HEK293 (cell line): ENCODE measurements around the gene DRAP1.

ENCODE experiments used
- CTCF ChIA-PET: fragments of 350-600 bp; formaldehyde crosslinking; extraction: SDS; loops from one replicate; lab custom pipeline; 2021; ENCODE audit warnings: antibody characterized with exemption; lab: Yijun Ruan, JAX
- POLR2A ChIA-PET: fragments of 300-600 bp; formaldehyde crosslinking; extraction: SDS; loops from one replicate; lab custom pipeline; 2020; ENCODE audit warnings: antibody characterized with exemption, inconsistent platforms; lab: Yijun Ruan, JAX
- H3K27ac ChIP-seq: fragments of 200-500 bp; sonication (Bioruptor generic); 2 replicates; pipeline ENCODE4 v1.5.1; 2014; ENCODE audit warnings: low read depth, low read length, control low read depth, inconsistent platforms; ENCODE audit errors: extremely low read depth
- H3K36me3 ChIP-seq, 2 experiments: fragments of 200-500 bp in 1 of 2; sonication (Bioruptor generic) in 1 of 2; 1 replicate in 1 of 2; 2 replicates in 1 of 2; pipeline ENCODE4 v1.5.1; 2014 to 2017; ENCODE audit warnings: inconsistent platforms in 2 of 2, low read length in 2 of 2; ENCODE audit not compliant: control insufficient read depth in 2 of 2, insufficient read depth in 1 of 2
- H3K4me1 ChIP-seq: fragments of 200-500 bp; sonication (Bioruptor generic); 2 replicates; pipeline ENCODE4 v1.5.1; 2014; ENCODE audit warnings: mild to moderate bottlenecking, low read length, inconsistent platforms; ENCODE audit not compliant: control insufficient read depth, insufficient read depth
- H3K4me3 ChIP-seq: 2 replicates; pipeline ENCODE4 v1.5.1; 2011; ENCODE audit warnings: low read depth, mild to moderate bottlenecking, control low read depth, low read length, moderate library complexity
- H3K9me3 ChIP-seq: fragments of 200-500 bp; sonication (Bioruptor generic); 2 replicates; pipeline ENCODE4 v1.5.1; 2014; ENCODE audit warnings: low read depth, low read length, inconsistent platforms; ENCODE audit not compliant: control insufficient read depth, insufficient read depth
- CTCF ChIP-seq: fragments of 450-650 bp; formaldehyde crosslinking; IDR thresholded peaks from 2 replicates; pipeline ENCODE4 v1.5.1; 2016; ENCODE audit warnings: missing biosample characterization, missing genetic modification characterization
- ELK4 ChIP-seq: IDR thresholded peaks from 2 replicates; pipeline ENCODE4 v1.6.1; 2011; ENCODE audit warnings: mild to moderate bottlenecking, low read depth, low read length, borderline replicate concordance
- GLIS1 ChIP-seq: fragments of 450-650 bp; formaldehyde crosslinking; IDR thresholded peaks from 2 replicates; pipeline ENCODE4 v1.5.1; 2016; ENCODE audit warnings: missing biosample characterization, missing genetic modification characterization
- HOXC10 ChIP-seq: sonication (generic); formaldehyde crosslinking; IDR thresholded peaks from 2 replicates; pipeline ENCODE4 v1.8.1; 2023; ENCODE audit warnings: mild to moderate bottlenecking, missing genetic modification reagents
- OSR2 ChIP-seq: fragments of 450-650 bp; formaldehyde crosslinking; IDR thresholded peaks from 2 replicates; pipeline ENCODE4 v1.5.1; 2016; ENCODE audit warnings: missing biosample characterization, missing genetic modification characterization
- PATZ1 ChIP-seq: fragments of 450-650 bp; formaldehyde crosslinking; IDR thresholded peaks from 2 replicates; pipeline ENCODE4 v1.5.1; 2016; ENCODE audit warnings: missing biosample characterization, missing genetic modification characterization
- SP3 ChIP-seq: fragments of 450-650 bp; formaldehyde crosslinking; IDR thresholded peaks from 2 replicates; pipeline ENCODE4 v1.5.1; 2016; ENCODE audit warnings: missing biosample characterization, missing genetic modification characterization
- SP7 ChIP-seq: fragments of 450-650 bp; formaldehyde crosslinking; IDR thresholded peaks from 2 replicates; pipeline ENCODE4 v1.5.1; 2016; ENCODE audit warnings: missing biosample characterization, missing genetic modification characterization
- YY1 ChIP-seq: fragments of 450-650 bp; formaldehyde crosslinking; IDR thresholded peaks from 2 replicates; pipeline ENCODE4 v1.5.1; 2018; ENCODE audit warnings: missing biosample characterization, missing genetic modification characterization
- ZBTB11 ChIP-seq: fragments of 450-650 bp; formaldehyde crosslinking; conservative IDR thresholded peaks from 2 replicates; pipeline ENCODE4 v1.5.1; 2016; ENCODE audit warnings: low read depth, missing biosample characterization, missing genetic modification characterization
- ZBTB26 ChIP-seq: fragments of 450-650 bp; formaldehyde crosslinking; optimal IDR thresholded peaks from 2 replicates; pipeline ENCODE3; 2016; ENCODE audit warnings: missing biosample characterization, mild to moderate bottlenecking, missing genetic modification characterization
- ZBTB6 ChIP-seq: fragments of 450-650 bp; formaldehyde crosslinking; IDR thresholded peaks from 2 replicates; pipeline ENCODE4 v1.5.1; 2017; ENCODE audit warnings: missing biosample characterization, missing genetic modification characterization
- ZFP69B ChIP-seq: fragments of 450-650 bp; formaldehyde crosslinking; IDR thresholded peaks from 2 replicates; pipeline ENCODE4 v1.5.1; 2016; ENCODE audit warnings: missing biosample characterization, missing genetic modification characterization
- ZNF138 ChIP-seq: fragments of 450-650 bp; formaldehyde crosslinking; IDR thresholded peaks from 2 replicates; pipeline ENCODE4 v1.5.1; 2016; ENCODE audit warnings: missing biosample characterization, missing genetic modification characterization, borderline replicate concordance
- ZNF157 ChIP-seq: fragments of 450-650 bp; formaldehyde crosslinking; IDR thresholded peaks from 2 replicates; pipeline ENCODE4 v1.5.1; 2016; ENCODE audit warnings: missing biosample characterization, missing genetic modification characterization
- ZNF211 ChIP-seq: fragments of 450-650 bp; formaldehyde crosslinking; IDR thresholded peaks from 2 replicates; pipeline ENCODE4 v1.5.1; 2016; ENCODE audit warnings: low read depth, missing biosample characterization, missing genetic modification characterization
- ZNF292 ChIP-seq: fragments of 450-650 bp; formaldehyde crosslinking; IDR thresholded peaks from 2 replicates; pipeline ENCODE4 v1.5.1; 2016; ENCODE audit warnings: low read depth, missing biosample characterization, missing genetic modification characterization, borderline replicate concordance
- ZNF350 ChIP-seq: fragments of 450-650 bp; formaldehyde crosslinking; IDR thresholded peaks from 2 replicates; pipeline ENCODE4 v1.5.0; 2017; ENCODE audit warnings: missing biosample characterization, mild to moderate bottlenecking, missing genetic modification characterization
- ZNF416 ChIP-seq: fragments of 450-650 bp; formaldehyde crosslinking; IDR thresholded peaks from 2 replicates; pipeline ENCODE4 v1.5.1; 2016; ENCODE audit warnings: missing biosample characterization, missing genetic modification characterization
- ZNF521 ChIP-seq: fragments of 450-650 bp; formaldehyde crosslinking; IDR thresholded peaks from 2 replicates; pipeline ENCODE4 v1.5.1; 2017; ENCODE audit warnings: missing biosample characterization, mild to moderate bottlenecking, missing genetic modification characterization
- ZNF600 ChIP-seq: fragments of 450-650 bp; formaldehyde crosslinking; IDR thresholded peaks from 2 replicates; pipeline ENCODE4 v1.5.1; 2016; ENCODE audit warnings: missing biosample characterization, missing genetic modification characterization
- ZNF660 ChIP-seq: fragments of 450-650 bp; IDR thresholded peaks from 2 replicates; pipeline ENCODE4 v1.5.1; 2018; ENCODE audit warnings: missing biosample characterization, mild to moderate bottlenecking, missing genetic modification characterization

The DRAP1 gene

GRCh38 chr11:65890324-65891218 is 28.7 kb upstream of the DRAP1 start, which contains the start of gene CCDC85B (continued):
- peak; percentile 75 for TF ChIP-seq CTCF (tag by site-specific recombination)
- TF ChIP-seq ZNF521 (tag by site-specific recombination) = no peak
- TF ChIP-seq ELK4 = peak; percentile 52; the same call in 1 of the 2 replicates
- TF ChIP-seq ZNF416 (tag by site-specific recombination) = no peak
- peak; percentile 52; the same call in 1 of the 2 replicates for TF ChIP-seq YY1
- TF ChIP-seq HOXC10 (CRISPR knock-in tag) = peak; percentile 91; the same call in 1 of the 2 replicates
- peak; percentile 90 for TF ChIP-seq ZBTB26 (tag by site-specific recombination)
- no peak for TF ChIP-seq ZNF157 (tag by site-specific recombination)
- TF ChIP-seq SP3 (tag by site-specific recombination) = peak; percentile 77
- no peak for TF ChIP-seq ZNF350 (tag by site-specific recombination)
- TF ChIP-seq ZNF660 (tag by site-specific recombination) = no peak

GRCh38 chr11:65891219-65892136 is 27.7 kb upstream of the DRAP1 start:
- peak overlapping the region; percentile 55 for H3K4me3 ChIP-seq
- ChIA-PET POLR2A (interaction anchor here (0.5 to 6.1 kb wide), 19 partner anchors 9 to 398 kb away, joined by 3 to 121 read pairs (median 5); partner anchors contain the start of genes C11orf68, CFL1, DRAP1 and FOSL1), CTCF (interaction anchor here (0.6 to 9.5 kb wide), 10 partner anchors 10 to 493 kb away, joined by 3 to 189 read pairs (median 12); partner anchors contain the start of genes CFL1, FOSL1, MUS81 and SART1)
- no peaks in the 10 kb centered on the region for H3K4me1 ChIP-seq
- peak overlapping the region; percentile 67; the same call in 1 of the 2 replicates for H3K27ac ChIP-seq
- peaks cover 0 to 9% of the 10 kb centered on the region in 2 experiments; a peak in 2 of 3 replicates for H3K36me3 ChIP-seq
- no peaks in the 10 kb centered on the region for H3K9me3 ChIP-seq
- TF ChIP-seq SP7 (0 out of 2 replicates have a peak, but pooled peaks have one; percentile 10), ZNF600 (tag by site-specific recombination) (peak; percentile 54; the same call in 1 of the 2 replicates), ZFP69B (tag by site-specific recombination) (peak; percentile 86), ZBTB11 (tag by site-specific recombination) (peak; percentile 60), ZBTB6 (tag by site-specific recombination) (peak; percentile 86), ZNF292 (tag by site-specific recombination) (no peak), PATZ1 (tag by site-specific recombination) (peak; percentile 73), ZNF211 (tag by site-specific recombination) (no peak), ZNF138 (no peak), OSR2 (tag by site-specific recombination) (peak; percentile 56), GLIS1 (peak; percentile 79)
